Activated CD8-positive, alpha-beta T cell treated with anti-CD3 and anti-CD28 coated beads for 36 hours (primary cell): ENCODE measurements around the gene INPP5A. TPM values are rescaled to one million over a fixed set of nuclear protein-coding genes. Genes with fewer than 3 reads are reported as not detected.

Experiments
- ATAC-seq: fragments of 200-7000 bp; cut with Tn5 transposase; one replicate; pipeline ENCODE4 v1.10.0; 2021; ENCODE audit warnings: mild to moderate bottlenecking, moderate library complexity
- CTCF ChIA-PET: fragments of 350-600 bp; sonication (Branson Sonifier 250); formaldehyde crosslinking; loops from one replicate; lab custom pipeline; 2021; ENCODE audit warnings: antibody characterized with exemption; lab: Charles Lee
- POLR2A ChIA-PET: fragments of 350-600 bp; sonication (Branson Sonifier 250); formaldehyde crosslinking; loops from one replicate; lab custom pipeline; 2021; ENCODE audit warnings: antibody characterized with exemption; lab: Charles Lee
- DNase-seq: peaks from one replicate; pipeline ENCODE4 v3.0.0-alpha.2; 2020
- H3K27ac Mint-ChIP-seq: one replicate; pipeline ENCODE4 v1.8.0; 2021; ENCODE audit warnings: mild to moderate bottlenecking, mixed read lengths
- H3K27me3 Mint-ChIP-seq: one replicate; pipeline ENCODE4 v1.8.0; 2021; ENCODE audit warnings: mixed read lengths
- H3K36me3 Mint-ChIP-seq: one replicate; pipeline ENCODE4 v1.8.0; 2021; ENCODE audit warnings: low read depth, mixed read lengths
- H3K4me1 Mint-ChIP-seq: one replicate; pipeline ENCODE4 v1.8.0; 2021; ENCODE audit warnings: low read depth, mixed read lengths
- H3K4me3 Mint-ChIP-seq: one replicate; pipeline ENCODE4 v1.8.0; 2021; ENCODE audit warnings: mild to moderate bottlenecking, moderate library complexity, mixed read lengths
- H3K9me3 Mint-ChIP-seq: one replicate; pipeline ENCODE4 v1.8.0; 2021; ENCODE audit warnings: mixed read lengths
- intact Hi-C: fragments of 100-400 bp; cut with micrococcal nuclease; formaldehyde crosslinking; loops from one replicate; pipeline ENCODE4 v1.10.0; 2022
- total RNA-seq, 2 experiments: library from RNA; stranded (reverse); gene quantifications; one replicate each; pipeline ENCODE4 v1.2.3, GENCODE V29; 2021
- TF ChIP-seq, protein P1 (sequence below): fragments of 200-600 bp; IDR thresholded peaks from one replicate; pipeline ENCODE4 v1.8.0; 2022; ENCODE audit warnings: antibody characterized with exemption, mild to moderate bottlenecking

INPP5A gene
- total RNA-seq, 2 experiments from 2014 or later = 9.6 to 10.4 TPM

DNA sequence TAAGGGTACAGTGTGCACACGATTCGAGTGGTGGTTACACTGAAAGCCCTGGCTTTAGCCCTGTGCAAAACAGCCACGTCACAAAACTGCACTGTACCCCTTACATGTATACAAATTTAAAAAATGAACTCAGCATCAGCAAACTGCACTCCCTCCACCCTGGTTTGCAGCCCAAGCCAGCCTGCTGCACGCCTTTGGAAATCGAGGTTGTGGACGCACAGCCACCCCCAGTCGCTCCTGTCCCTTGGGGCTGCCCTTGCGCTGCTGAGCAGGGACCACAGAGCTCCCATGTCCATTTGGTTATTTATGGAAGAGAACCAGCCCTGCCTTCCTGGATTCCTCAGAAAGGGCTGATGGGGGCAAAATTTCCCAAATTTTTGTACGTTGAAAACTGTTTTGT is 98.8 kb downstream of the INPP5A start:
- H3K9me3 Mint-ChIP-seq = no peaks in the 10 kb centered on the region
- no peaks in the 10 kb centered on the region for H3K27me3 Mint-ChIP-seq
- POLR2A ChIA-PET = no interaction called here

DNA sequence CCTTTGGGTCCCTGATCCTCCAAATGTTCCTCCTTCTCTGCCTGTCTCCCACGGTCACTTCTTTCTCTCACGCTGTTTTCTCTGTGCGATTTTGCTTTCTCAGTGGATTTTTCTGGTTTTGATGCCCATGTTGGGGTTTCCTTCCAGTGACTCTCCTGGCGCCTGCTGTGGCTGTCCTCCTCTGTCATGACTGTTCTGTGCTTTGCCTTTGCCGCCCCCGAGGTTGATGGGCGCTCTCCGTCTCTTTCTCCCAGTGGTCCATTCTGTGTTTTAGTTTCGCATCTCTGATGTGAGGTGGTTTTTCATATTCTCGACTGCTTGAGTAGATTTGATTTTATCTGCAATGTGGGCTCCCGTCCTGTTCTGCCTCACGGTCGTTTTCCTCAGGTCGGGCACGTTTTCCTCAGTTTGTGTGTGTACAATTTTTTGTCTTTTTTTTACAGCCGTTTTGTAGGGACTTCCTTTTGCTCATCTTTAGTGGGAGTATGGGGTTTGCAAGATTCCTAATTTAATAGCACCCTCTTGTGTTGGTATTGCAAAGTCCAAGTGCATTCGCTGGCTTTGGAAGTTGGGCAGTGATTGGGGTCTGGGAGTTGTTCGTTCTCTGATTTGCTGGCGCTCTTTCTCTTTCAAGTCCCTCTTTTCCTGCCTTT is 100.0 kb downstream of the INPP5A start:
- TF ChIP-seq, protein P1, sequence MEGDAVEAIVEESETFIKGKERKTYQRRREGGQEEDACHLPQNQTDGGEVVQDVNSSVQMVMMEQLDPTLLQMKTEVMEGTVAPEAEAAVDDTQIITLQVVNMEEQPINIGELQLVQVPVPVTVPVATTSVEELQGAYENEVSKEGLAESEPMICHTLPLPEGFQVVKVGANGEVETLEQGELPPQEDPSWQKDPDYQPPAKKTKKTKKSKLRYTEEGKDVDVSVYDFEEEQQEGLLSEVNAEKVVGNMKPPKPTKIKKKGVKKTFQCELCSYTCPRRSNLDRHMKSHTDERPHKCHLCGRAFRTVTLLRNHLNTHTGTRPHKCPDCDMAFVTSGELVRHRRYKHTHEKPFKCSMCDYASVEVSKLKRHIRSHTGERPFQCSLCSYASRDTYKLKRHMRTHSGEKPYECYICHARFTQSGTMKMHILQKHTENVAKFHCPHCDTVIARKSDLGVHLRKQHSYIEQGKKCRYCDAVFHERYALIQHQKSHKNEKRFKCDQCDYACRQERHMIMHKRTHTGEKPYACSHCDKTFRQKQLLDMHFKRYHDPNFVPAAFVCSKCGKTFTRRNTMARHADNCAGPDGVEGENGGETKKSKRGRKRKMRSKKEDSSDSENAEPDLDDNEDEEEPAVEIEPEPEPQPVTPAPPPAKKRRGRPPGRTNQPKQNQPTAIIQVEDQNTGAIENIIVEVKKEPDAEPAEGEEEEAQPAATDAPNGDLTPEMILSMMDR = peak; percentile 75
- H3K27me3 Mint-ChIP-seq = no peaks in the 10 kb centered on the region
- CTCF ChIA-PET = interaction anchor here (1.2 to 1.9 kb wide), 3 partner anchors 102 to 179 kb away, joined by 3 to 5 read pairs (median 3); no protein-coding TSS in a partner anchor
- H3K36me3 Mint-ChIP-seq = no peaks in the 10 kb centered on the region
- ATAC-seq (peak; percentile 80), DNase-seq (peak; percentile 29)
- H3K4me1 Mint-ChIP-seq = peaks cover 23% of the 10 kb centered on the region
- intact Hi-C loops = loop anchor here (2.0 to 10.0 kb wide), 2 partner anchors 93 to 179 kb away; no protein-coding TSS in a partner anchor
- POLR2A ChIA-PET = no interaction called here
- no peaks in the 10 kb centered on the region for H3K9me3 Mint-ChIP-seq
- no peak overlapping the region for H3K27ac Mint-ChIP-seq
- H3K4me3 Mint-ChIP-seq = no peak overlapping the region

More for the DNA sequence above, 98.8 kb downstream of the INPP5A start:
- no peak overlapping the region for H3K27ac Mint-ChIP-seq
- CTCF ChIA-PET = interaction anchor here (1.3 to 1.9 kb wide), 3 partner anchors 97 to 178 kb away, joined by 3 to 5 read pairs (median 4); no protein-coding TSS in a partner anchor
- TF ChIP-seq, protein P1 = no peak
- intact Hi-C loops = loop anchor here (10.0 kb wide), 1 partner anchor 92 kb away; no protein-coding TSS in a partner anchor
- H3K4me3 Mint-ChIP-seq = no peak overlapping the region
- ATAC-seq (no peak), DNase-seq (no peak)
- no peaks in the 10 kb centered on the region for H3K36me3 Mint-ChIP-seq
- peaks cover 20% of the 10 kb centered on the region for H3K4me1 Mint-ChIP-seq

GRCh38 chr10:132638130-132638515 is 100.5 kb downstream of the INPP5A start:
- no peaks in the 10 kb centered on the region for H3K27me3 Mint-ChIP-seq
- DNase-seq = no peak
- intact Hi-C loops = loop anchor here (2.0 to 10.0 kb wide), 2 partner anchors 93 to 179 kb away; no protein-coding TSS in a partner anchor
- no peaks in the 10 kb centered on the region for H3K36me3 Mint-ChIP-seq
- TF ChIP-seq, protein P1 = no peak
- H3K27ac Mint-ChIP-seq = no peak overlapping the region
- peaks cover 23% of the 10 kb centered on the region for H3K4me1 Mint-ChIP-seq
- no peak overlapping the region for H3K4me3 Mint-ChIP-seq
- ChIA-PET CTCF (interaction anchor here (1.1 to 1.3 kb wide), 3 partner anchors 87 to 179 kb away, joined by 3 to 4 read pairs (median 3); no protein-coding TSS in a partner anchor), POLR2A (no interaction called here)
- no peaks in the 10 kb centered on the region for H3K9me3 Mint-ChIP-seq
- ATAC-seq = no peak

DNA sequence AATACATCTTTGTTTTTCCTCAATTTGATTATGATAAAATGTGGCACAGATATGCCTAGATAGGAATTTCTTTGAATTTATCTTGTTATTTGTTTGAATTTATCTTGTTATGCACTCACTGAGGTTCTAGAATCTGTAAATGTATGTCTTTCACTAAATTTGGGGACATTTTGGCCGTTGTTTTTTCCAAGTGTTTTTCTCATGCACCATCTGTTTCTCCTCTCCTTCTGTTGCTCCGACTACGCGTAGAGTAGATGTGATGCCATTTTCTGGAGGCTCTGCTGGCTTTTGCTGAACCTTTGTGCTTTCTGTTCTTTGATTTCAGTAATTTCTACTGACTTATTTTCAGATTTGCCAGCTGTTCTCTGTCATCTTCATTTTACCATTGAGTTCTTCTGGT is 101.9 kb downstream of the INPP5A start:
- no peak for DNase-seq
- intact Hi-C loops = loop anchor here (2.0 to 10.0 kb wide), 2 partner anchors 95 to 181 kb away; no protein-coding TSS in a partner anchor
- CTCF ChIA-PET = interaction anchor here (1.1 to 1.3 kb wide), 2 partner anchors 88 to 180 kb away, joined by 3 to 4 read pairs; no protein-coding TSS in a partner anchor
- ATAC-seq = no peak
- no peaks in the 10 kb centered on the region for H3K27me3 Mint-ChIP-seq
- POLR2A ChIA-PET = no interaction called here
- TF ChIP-seq, protein P1 = no peak
- H3K27ac Mint-ChIP-seq = no peak overlapping the region
- H3K4me1 Mint-ChIP-seq = peaks cover 17% of the 10 kb centered on the region
- no peak overlapping the region for H3K4me3 Mint-ChIP-seq
- H3K9me3 Mint-ChIP-seq = no peaks in the 10 kb centered on the region
- H3K36me3 Mint-ChIP-seq = no peaks in the 10 kb centered on the region
